Embryonic facial prominence (tissue), 1 donor: Measurements from ENCODE around the gene PAK5.

Experiments
- DNase-seq: peaks from one replicate; pipeline ENCODE4 v3.0.0-alpha.2; 2016; ENCODE audit errors: extremely low spot score

PAK5 gene

DNA sequence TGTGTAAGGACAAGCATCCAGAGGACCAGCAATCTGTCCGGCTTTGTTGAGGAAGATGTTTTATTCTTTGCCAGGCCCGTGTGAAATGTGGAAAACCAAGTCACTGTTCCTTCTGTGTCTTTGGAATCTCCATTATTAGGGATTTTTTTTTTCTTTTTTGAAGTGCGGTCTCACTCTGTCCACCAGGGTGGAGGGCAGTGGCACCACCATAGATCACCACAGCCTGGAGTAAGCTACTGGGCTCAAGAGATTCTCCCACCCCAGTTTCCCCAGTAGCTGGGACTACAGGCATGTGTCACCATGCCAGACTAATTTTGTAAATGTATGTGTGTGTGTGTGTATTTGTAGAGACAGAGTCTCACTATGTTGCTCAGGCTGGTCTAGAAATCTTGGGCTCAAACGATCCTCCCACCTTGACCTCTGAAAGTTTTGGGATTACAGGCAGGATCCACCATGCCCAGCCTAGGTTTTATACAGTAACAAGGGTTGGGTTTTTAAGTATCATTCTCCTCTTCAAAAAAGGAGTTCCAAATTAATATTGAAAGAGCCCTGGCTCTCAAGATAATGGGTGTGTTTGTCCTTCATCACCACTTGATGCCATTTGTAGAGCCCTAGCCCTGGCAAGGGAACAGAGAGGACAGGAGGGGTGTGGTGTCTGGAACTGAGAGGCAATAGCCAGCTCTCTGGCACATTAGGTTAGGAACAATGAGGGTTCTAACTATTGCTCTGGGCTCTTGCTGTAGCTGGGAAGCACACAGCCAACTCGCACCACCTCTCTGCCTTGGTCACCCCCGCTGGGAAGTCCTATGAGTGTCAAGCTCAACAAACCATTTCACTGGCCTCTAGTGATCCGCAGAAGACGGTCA, 321.3 kb downstream of the PAK5 start:
- no peak for DNase-seq

DNA sequence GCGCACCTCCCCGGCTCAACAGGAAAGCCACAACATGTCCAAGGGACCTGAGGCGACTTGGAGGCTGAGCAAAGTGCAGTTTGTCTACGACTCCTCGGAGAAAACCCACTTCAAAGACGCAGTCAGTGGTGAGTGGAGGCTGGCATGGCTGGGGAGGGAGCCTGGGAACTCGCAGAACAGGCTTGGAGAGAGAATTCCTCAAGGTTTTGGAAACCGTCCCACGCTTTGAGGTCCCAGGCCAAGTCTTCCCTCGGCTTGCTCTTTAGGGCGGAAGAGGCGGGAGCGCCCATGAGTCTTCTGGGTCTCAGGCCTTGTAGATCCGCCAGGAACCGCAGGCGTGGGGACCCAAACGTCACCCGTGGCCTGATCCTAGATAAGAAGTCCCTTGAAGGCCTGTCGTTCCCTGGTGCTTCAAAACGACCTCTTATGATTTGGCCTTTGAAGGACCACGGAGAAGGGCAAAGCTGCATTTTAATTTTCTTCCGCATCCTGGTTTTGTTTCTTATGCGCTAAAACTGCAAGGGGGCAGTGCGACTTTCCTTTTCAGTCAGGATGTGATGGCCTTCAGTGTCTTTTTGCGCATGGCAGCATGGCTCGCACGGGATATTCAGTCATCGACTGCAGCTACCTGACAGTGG, 322.5 kb downstream of the PAK5 start:
- DNase-seq = no peak

DNA sequence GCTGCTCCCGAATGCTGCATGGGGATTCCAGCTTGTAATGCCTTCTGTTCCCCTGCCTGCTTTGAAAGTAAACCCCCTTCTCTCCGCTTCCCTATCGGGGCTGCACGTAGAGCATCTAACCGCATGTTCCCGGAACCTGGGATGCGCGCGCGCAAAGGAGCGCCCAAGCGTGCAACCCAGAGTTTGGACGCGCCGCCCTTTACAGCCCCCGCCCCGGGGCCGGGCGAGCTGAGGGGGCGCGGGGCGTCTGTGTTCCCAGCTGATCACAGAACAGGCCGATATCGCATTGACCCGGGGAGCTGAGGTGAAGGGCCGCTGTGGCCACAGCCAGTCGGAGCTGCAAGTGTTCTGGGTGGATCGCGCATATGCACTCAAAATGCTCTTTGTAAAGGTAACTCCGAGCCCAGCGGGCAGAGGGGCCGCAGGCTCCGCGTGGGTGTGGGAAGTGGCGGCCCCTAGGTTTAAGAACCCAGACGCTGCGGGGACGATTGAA, 323.1 kb downstream of the PAK5 start:
- no peak for DNase-seq

DNA sequence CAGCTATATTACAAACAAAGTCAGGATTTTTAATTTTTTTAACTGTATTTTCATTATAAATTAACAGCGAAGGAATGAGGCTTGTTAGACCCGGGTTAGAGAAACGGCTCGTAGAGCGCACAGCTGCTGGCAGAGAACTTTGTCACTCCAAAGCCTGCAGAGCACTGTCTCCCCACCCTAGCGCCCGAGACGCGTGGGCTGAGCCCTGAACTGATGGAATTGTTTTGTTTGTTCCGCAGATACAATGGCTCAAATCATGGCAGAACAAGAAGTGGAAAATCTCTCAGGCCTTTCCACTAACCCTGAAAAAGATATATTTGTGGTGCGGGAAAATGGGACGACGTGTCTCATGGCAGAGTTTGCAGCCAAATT, 323.7 kb downstream of the PAK5 start:
- no peak for DNase-seq

DNA sequence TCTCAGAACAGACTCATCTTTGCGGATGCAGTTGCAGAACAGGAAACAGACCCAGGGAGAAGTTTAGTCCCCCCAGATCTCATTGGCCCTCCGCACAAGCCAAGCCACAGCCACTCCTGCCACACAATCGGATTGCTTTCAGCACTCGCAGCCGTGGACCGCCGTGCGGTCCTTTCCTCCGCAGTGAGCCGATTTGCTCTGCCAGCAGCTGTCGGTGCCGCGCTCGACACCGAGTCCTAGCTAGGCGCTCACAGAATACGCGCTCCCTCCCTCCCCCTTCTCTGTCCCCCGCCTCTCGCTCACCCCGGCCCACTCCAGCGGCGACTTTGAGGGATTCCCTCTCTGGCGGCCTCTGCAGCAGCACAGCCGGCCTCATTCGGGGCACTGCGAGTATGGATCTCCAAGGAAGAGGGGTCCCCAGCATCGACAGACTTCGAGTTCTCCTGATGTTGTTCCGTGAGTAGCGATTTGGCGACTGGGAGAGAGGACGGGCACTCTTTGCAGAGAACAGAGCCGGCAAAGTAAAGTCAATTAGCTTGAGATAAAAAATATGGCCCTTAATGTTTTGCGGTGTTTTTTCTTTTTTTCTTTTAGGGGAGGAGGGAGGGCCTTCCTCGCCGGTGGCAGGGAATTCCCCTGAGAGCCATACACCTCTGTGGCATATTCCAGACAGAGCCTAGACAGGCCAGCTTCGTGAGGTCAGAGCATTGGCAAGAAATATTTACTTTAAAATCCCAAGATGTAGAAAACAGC, 324.2 kb downstream of the PAK5 start, which contains the start of gene LAMP5:
TSS of gene LAMP5 (plus strand) at position 130 of the 753 bp plus-strand sequence. CDS start at position 393, 263 bp downstream.
- DNase-seq = peak; percentile 45

DNA sequence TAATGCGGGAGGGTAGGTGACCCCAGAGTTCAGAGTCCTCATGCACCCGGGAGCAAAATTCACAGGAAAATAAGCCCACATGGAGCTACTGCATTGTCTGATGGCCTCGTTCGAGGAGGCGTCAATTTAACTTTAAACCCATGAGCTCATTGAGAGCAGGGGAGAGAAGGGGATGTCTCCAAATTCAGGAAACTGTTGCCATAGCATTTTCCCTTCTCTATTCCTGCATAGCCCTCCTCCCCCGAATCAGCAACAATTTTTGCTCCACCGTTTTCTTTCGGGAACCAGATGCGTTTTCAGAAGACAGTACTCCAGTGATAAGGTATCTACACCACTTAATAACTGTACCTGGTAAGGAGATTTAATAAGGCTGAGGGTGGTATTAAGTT, 324.8 kb downstream of the PAK5 start:
- no peak for DNase-seq

DNA sequence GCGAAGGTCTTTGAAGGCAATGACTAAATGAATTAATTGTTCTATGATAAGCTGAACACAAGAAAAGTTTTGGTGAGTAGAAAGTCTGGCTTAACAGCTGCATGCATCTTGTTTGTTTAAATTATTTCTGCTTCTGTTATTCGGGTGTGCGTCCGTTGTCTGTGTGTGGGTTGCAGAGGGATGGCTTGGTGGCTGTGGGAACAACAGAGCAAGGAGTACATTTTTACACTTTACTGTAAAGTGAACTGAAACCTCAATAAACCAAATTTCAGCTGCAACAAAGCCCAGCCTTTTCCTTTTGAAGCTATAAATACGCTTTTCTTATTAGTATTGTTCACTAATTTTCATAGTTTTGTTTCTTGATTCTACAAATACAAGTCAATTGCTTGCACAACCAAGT, 328.0 kb downstream of the PAK5 start:
- DNase-seq = no peak

DNA sequence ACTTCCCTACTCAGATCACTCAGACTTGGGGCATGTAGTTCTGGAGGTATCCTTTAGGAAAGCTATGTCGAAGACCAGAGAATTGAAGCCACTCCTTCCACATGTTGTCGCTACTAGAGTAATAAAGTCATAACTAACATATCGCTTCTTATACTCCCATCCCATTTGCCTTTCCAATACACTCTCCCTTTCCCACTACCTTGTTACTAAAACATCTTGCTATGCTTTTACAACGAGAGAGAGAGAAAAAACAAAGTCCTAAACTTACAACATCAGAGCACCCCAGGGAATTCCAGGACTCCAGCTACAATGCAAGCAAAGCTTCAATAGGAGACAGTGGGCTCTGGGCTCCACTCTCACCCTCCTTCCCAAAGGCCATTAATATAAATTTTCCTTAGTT, 329.6 kb downstream of the PAK5 start:
- DNase-seq = no peak

DNA sequence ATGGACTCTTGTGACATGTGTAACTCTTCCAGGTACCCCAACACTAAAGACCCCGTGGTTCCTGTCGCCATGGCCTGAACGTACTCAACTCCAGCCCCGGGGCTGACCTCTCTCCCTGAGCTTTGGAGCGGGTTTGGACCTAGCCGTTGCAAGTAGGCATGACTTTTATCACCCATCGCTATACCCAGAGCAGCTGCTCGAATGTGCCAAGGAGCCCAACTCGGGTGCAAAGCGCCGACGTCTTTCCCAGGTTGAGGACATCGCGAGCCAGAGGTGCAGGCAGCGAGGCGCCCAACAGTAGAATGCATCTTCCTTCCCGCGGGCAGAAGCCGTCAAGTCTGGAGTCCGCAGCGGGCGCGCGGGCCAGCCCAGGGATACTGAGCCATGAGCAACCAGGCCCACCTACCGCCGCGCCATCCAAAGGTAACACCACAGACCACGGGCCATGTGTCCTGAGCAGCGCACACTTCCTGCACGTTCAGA, 330.1 kb downstream of the PAK5 start:
- no peak for DNase-seq

DNA sequence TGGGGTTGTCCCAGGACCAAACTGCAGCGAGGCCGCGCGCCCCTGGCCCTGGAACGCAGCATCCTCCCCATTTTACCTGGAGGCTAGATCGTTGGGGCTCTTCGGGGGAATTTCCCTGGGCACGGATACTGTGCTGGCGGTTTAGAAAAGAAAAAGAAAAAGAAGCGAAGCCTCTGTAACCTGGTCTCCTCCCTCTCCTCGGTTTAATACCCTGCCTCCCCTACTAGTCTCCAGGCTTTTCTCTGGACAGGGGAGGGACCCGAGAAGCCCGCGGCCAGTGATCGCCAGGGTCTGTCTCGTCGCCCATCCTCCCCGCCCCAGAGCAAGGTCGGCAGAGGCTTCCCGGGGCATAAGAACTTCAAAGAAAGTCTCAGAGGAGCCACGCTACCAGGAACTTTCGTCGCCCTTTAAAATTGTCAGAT, 330.6 kb downstream of the PAK5 start:
- DNase-seq = no peak

DNA sequence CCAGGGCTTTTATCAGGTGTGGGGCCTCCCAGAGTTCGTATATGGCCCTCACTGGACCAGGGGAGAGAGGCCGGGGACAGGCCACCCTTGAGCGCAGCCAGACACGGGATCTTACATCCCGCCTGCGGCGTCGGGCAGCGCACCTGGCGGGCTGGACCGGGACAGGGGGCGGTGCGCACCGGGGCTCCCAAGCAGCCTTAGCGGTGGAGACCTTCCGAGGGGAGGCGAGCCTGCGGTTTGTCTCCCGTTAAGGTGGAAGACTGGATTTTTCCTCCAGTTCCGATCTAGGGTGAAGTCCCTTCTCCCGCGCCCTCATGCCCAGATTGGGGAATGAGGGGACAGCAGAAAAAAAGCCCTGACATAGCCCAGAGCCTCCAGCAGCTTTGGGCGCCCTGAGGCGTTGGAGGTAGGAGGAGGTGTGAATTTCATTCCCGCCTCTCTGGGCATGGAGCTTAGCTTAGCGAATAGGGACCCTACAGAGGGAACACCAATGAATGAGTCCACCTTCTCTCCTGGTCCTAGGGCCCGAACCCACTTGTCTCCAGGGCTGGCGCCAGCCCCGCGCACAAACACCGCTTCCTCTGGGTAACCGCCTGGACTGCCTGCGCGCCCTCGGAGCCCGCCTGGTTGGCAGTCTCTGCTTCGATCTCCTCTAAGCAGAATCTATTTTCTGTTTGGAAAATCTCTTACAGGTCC, 331.2 kb downstream of the PAK5 start:
- DNase-seq = no peak

DNA sequence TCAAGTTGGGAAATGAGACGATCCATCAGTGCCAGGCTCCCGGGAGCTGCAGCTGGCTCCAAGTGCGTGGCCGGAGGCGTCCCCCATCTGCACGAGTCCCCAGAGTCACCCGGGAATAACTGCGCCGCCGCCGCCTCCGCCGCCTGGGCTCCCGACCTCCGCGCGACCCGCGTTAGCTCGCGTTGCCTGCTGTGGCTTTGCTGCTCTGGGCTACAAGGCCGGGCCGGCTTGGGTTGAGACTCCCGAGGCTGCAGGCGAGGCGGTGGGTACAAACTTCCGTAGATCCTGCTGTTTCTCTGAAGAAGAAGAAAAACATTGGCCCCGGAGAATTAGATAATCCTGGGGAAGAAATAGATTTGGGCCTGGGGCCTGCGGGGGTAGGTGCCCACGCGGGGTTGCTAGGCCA, 331.9 kb downstream of the PAK5 start:
- DNase-seq = no peak

DNA sequence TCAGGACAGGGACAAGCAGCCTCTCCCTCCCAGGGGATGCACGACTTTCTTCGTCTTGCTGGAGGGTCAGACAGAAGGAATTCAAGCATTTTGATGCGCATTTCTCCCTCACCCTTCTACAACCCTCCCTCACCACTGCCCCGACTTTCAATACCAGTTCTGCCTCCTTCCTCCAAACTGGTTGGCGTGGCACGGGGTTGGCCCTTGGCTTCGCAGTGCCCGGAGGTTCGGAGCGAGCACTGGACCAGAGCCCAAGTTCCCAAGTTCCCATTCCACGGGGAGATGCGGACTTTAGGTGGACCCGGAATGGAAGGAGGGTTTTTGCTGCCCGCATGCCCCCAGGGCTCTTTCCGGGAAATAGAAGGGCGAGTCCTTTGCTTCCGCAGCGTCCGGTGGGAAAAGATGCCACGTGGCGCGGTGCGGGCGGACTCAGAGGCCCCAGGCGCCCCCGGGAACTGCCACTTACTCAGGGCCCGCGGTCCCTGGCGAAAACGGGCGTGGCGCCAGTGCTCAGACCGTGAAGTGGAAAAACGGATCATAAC, 332.5 kb downstream of the PAK5 start:
- no peak for DNase-seq

DNA sequence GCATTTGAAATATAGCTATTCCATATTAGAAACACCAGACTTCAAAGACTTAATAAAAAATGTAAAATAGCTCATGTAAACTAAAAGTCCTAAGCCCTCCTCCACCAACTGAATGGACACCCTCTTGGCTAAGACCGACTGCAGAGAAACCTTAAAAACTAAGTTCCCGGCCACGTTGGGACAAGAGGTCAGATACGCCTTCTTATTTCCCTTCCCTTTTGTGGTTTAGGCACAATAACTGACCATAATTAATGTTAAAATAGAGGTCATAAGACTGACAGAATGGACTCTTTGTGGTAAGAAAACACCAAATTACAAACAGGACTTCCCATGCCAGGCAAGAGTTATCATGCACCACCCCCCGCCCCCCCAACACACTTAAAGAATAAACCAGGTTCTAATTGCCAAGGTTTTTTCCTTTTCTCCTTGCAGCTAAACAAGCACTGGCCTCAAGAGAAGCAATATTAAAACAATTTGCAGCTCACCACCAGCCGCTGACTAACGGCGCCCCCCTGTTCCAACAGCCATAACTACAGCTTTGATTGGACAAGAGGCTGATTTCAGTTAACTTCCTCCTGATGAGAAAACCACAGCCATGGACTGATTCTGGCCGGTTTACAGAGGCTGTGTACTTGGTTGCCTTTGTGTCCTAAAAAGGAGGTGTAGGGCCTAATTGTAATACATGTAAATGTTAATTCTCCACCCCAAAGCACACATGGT, 335.2 kb downstream of the PAK5 start:
- no peak for DNase-seq

DNA sequence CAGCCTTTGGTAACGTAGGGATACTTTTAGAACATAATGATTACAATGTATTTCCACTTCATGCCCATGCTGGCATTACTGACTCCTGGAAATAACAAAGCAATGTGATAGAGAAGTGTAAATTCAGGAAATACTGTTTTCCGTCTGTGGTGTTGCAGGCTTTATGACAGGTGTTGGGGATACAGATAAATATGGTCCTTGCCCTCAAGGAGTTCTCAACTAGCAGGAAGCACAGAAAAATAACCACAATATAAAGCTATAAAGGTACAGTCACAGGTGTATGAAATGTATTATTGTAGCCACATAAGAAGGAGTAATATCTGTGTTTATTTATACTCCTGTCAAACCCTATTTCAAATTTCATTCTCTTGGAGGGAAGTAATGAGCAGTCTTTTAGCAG, 337.4 kb downstream of the PAK5 start:
- DNase-seq = no peak

DNA sequence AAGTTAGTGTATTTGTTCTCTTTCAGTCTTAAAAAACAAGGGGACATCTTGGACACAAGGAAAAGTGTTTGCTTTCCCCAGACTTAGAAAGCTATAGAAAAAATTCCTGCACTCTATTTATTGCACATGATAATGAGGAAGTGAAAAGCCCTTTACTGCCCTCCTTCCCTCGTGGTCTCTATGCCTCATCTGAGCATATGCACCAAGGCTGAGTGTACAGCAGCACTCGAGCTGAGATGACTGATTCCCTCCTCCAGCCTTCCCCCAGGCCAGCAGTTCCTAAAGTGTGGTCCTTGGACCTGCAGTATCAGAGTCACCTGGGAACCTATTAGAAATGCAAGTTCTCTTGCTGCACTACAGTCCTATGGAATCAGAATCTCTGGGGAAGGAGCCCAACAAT, 338.8 kb downstream of the PAK5 start:
- no peak for DNase-seq

DNA sequence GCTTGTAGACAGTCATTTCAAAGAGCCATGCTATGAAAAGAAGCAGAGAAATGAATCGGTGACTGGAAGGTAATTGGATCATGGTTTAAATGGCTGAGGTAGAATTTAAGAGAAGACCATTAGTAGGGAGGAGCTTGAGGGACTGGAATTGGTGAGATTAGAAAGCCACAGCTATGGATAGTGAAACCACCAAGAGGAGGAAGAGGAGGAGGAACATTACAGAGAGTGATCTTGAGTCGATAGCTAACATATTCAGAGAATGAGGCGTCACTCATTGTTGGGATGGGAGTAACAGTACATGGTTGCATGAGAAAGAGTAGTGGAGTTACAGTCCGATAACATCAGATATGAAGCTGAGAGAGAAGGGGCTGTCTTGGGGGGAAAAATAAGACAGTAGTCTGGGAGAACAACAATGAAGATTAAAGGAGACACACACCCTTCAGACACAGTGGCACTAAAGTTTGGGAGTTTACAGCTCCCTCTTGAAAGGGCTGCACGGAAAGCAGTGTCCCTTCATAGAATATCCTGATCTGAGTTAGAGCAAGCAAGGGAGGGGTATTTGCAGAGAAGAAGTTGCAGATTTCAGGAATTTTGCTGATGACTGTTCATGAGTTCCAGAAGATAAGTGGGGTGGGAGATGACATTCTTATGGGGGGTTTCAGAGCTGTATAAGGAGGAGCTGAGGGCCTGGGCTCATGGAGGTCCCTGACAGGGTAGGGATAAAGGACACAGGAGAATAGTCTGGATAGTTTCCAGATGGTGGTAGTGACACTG, 339.6 kb downstream of the PAK5 start:
- no peak for DNase-seq

DNA sequence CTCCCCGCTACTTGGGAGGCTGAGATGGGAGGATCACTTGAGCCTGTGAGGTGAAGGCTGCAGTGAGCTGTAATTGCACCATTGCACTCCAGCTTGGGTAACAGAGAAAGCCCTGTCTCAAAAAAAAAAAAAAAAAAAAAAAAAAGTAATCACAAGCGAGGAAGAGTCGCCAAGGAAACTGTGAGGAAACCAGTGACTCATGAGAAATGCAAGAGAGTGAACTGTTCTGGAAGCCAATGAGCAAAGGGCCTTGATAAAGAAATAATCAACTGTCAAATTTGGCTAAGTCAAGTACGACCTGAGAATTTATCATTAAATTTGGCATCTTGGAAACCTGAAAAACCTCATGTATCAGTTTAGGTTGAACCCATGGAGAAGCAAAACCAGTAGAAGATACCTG, 340.6 kb downstream of the PAK5 start:
- DNase-seq = no peak

DNA sequence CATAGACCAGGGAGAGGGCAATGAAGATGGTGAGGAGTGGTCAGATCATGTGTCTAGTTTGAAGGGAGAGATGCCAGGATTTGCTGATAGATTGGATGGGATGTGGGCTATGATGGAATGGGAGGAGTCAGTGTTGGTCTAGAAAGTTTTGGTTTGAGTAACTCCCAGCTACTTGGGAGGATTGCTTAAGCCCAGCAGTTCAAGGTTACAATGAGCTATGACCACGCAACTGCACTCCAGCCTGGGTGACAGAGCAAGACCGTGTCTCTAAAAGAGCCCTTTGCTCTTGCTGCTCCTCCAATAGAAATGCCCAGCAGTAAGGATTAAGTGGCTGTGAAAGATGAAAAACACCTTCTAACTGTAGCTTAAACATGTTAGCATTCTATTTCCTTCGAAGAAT, 342.7 kb downstream of the PAK5 start:
- DNase-seq = no peak

DNA sequence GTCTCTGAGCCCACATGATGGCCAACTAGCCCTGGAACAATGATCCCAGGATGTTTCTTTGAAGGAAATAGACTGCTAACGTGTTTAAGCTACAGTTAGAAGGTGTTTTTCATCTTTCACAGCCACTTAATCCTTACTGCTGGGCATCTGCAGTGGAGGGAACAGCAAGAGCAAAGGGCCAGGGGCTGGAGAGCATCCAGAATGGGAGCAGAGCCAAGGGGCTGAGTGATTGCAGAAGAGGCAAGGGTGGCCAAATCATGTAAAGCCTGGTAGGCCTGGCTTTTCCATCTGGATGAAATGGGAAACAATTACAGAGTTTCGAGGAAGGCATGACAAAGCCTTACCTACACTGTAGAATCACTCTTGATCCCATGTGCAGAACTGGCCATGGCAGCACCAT, 343.2 kb downstream of the PAK5 start:
- no peak for DNase-seq
